Epithelial cell of proximal tubule (primary cell): ENCODE measurements around the gene GFRA1. TPM values are rescaled to one million over a fixed set of nuclear protein-coding genes. Genes with fewer than 3 reads are reported as not detected.

ENCODE experiments used
- DNase-seq: peaks from one replicate; pipeline ENCODE4 v3.0.0-alpha.2; 2011; ENCODE audit warnings: low read depth
- H3K4me3 ChIP-seq: 2 replicates; pipeline ENCODE4 v1.5.1; 2011; ENCODE audit warnings: low read depth, mild to moderate bottlenecking, low read length
- CTCF ChIP-seq: conservative IDR thresholded peaks from 2 replicates; pipeline ENCODE4 v1.5.1; 2012; ENCODE audit warnings: low read depth, mild to moderate bottlenecking, low read length
- total RNA-seq: library from RNA; depleted of rRNA; stranded (reverse); fragments of >200 nt; gene quantifications from 2 replicates; pipeline ENCODE4 v1.2.3, GENCODE V29; 2015

The GFRA1 gene
- total RNA-seq, 1 donor from 2014 or later: 10.6 TPM

GRCh38 chr10:116138897-116139296 lies 134.1 kb downstream of the GFRA1 start:
- DNase-seq: no peak
- no peak overlapping the region for H3K4me3 ChIP-seq
- no peak for TF ChIP-seq CTCF

- no peak for DNase-seq
- H3K4me3 ChIP-seq: no peak overlapping the region
- no peak for TF ChIP-seq CTCF
Measured at GRCh38 chr10:116136261-116136660, 136.7 kb downstream of the GFRA1 start.

GRCh38 chr10:116134322-116134721 lies 138.7 kb downstream of the GFRA1 start:
- no peak overlapping the region for H3K4me3 ChIP-seq
- TF ChIP-seq CTCF: no peak
- DNase-seq: no peak

GRCh38 chr10:116133634-116134033 lies 139.4 kb downstream of the GFRA1 start:
- no peak for DNase-seq
- TF ChIP-seq CTCF: no peak
- no peak overlapping the region for H3K4me3 ChIP-seq

GRCh38 chr10:116132780-116133399 lies 140.1 kb downstream of the GFRA1 start:
- DNase-seq: no peak
- no peak overlapping the region for H3K4me3 ChIP-seq
- TF ChIP-seq CTCF: no peak

GRCh38 chr10:116130006-116130405 lies 143.0 kb downstream of the GFRA1 start:
- no peak for DNase-seq
- no peak overlapping the region for H3K4me3 ChIP-seq
- no peak for TF ChIP-seq CTCF

GRCh38 chr10:116126954-116127695 lies 145.9 kb downstream of the GFRA1 start:
- no peak overlapping the region for H3K4me3 ChIP-seq
- TF ChIP-seq CTCF: no peak
- DNase-seq: no peak
